ENCODE data around the gene MUS81.

- no peak for TF ChIP-seq RBBP5 (IDR thresholded peaks at IDR 0.05; ENCODE audit: borderline replicate concordance, insufficient read depth, low read length, poor library complexity, severe bottlenecking)
- TF ChIP-seq EGR1 (conservative IDR thresholded peaks at IDR 0.05): no peak
- TF ChIP-seq JUN (IDR thresholded peaks at IDR 0.05; ENCODE audit: borderline replicate concordance, low read depth, low read length): no peak
- no peak for TF ChIP-seq JUN (CRISPR knock-in tag; IDR thresholded peaks at IDR 0.05; ENCODE audit: borderline replicate concordance)
- no peak for TF ChIP-seq MAZ (CRISPR knock-in tag; conservative IDR thresholded peaks at IDR 0.05 in 1 of 2, IDR thresholded peaks at IDR 0.05 in 1 of 2)
These were observed 26.0 kb upstream of the MUS81 start for GRCh38 chr11:65834202-65834601.
